AG08396 (cell line): ENCODE measurements around the gene SLC37A4.
A peak's percentile ranks its signal among the peaks of the same experiment; 100 is the strongest.
"Not testable (repeated sequence)": the region's sequence is repeated elsewhere in the genome, so short reads cannot be mapped to it uniquely, and the experiment has no call there.

Experiments
- DNase-seq: peaks from one replicate; pipeline ENCODE4 v3.0.0; 2012; ENCODE audit warnings: low spot score, mixed read lengths

SLC37A4 gene

GRCh38 chr11:119041821-119042514 lies 11.3 kb upstream of the SLC37A4 start:
- no peak for DNase-seq

GRCh38 chr11:119039471-119039870 lies 8.8 kb upstream of the SLC37A4 start:
- DNase-seq = not testable (repeated sequence)

GRCh38 chr11:119038884-119039283 lies 8.2 kb upstream of the SLC37A4 start:
- no peak for DNase-seq

GRCh38 chr11:119034813-119035212 lies 4.1 kb upstream of the SLC37A4 start:
- DNase-seq = no peak

- not testable (repeated sequence) for DNase-seq
Observed at GRCh38 chr11:119033421-119033820, 2.7 kb upstream of the SLC37A4 start.

- DNase-seq = no peak
Observed at GRCh38 chr11:119031912-119032280, 1.2 kb upstream of the SLC37A4 start.

GRCh38 chr11:119030029-119030328 lies 698 bp downstream of the SLC37A4 start:
- DNase-seq = no peak

- no peak for DNase-seq
Observed at GRCh38 chr11:119029340-119030028, 1.2 kb downstream of the SLC37A4 start.

- DNase-seq = no peak
Observed at GRCh38 chr11:119029069-119029339, 1.7 kb downstream of the SLC37A4 start.

GRCh38 chr11:119028346-119029068 lies 2.2 kb downstream of the SLC37A4 start:
- no peak for DNase-seq

- no peak for DNase-seq
Observed at GRCh38 chr11:119027561-119028345, 2.9 kb downstream of the SLC37A4 start.

- DNase-seq = no peak
Observed at GRCh38 chr11:119026970-119027369, 3.7 kb downstream of the SLC37A4 start.

- no peak for DNase-seq
Observed at GRCh38 chr11:119025978-119026766, 4.5 kb downstream of the SLC37A4 start.

- DNase-seq = no peak
Observed at GRCh38 chr11:119025541-119025940, 5.1 kb downstream of the SLC37A4 start.

- no peak for DNase-seq
Observed at GRCh38 chr11:119025099-119025473, 5.6 kb downstream of the SLC37A4 start.

- DNase-seq = no peak
Observed at GRCh38 chr11:119024430-119025098, 6.1 kb downstream of the SLC37A4 start.

GRCh38 chr11:119023741-119024140 lies 6.9 kb downstream of the SLC37A4 start:
- DNase-seq = no peak

GRCh38 chr11:119021631-119022030 lies 9.0 kb downstream of the SLC37A4 start:
- DNase-seq = no peak

- DNase-seq = peak; percentile 6
Observed at GRCh38 chr11:119019996-119020395, 10.7 kb downstream of the SLC37A4 start.

- peak; percentile 93 for DNase-seq
Observed at GRCh38 chr11:119018074-119018938, 12.4 kb downstream of the SLC37A4 start, which contains the start of the genes RPS25 and TRAPPC4. Gene RPS25, minus strand, starts transcription at chr11:119018343. Its CDS starts 59 bp downstream, at chr11:119018284. Gene TRAPPC4, plus strand, starts transcription at chr11:119018766. Its CDS starts 30 bp downstream, at chr11:119018796.
